OCI-LY1 (cell line): ENCODE data around the gene LTA4H.

Experiments
- H2AFZ ChIP-seq: fragments of 200-600 bp; sonication (generic), shearing (Covaris generic); 2 replicates; pipeline ENCODE4 v1.6.0; 2014; ENCODE audit warnings: antibody characterized with exemption, mild to moderate bottlenecking, low read length
- H3F3A ChIP-seq: fragments of 200-600 bp; sonication (generic), shearing (Covaris generic); 2 replicates; pipeline ENCODE4 v1.6.0; 2014; ENCODE audit warnings: mild to moderate bottlenecking, antibody characterized with exemption, low read length, moderate library complexity; ENCODE audit not compliant: insufficient read depth
- H3K27ac ChIP-seq: fragments of 200-600 bp; sonication (generic); 2 replicates; pipeline ENCODE4 v1.5.1; 2014; ENCODE audit warnings: low read length, mixed run types, mild to moderate bottlenecking, low read depth; ENCODE audit not compliant: poor library complexity, severe bottlenecking
- H3K27me3 ChIP-seq: fragments of 200-600 bp; sonication (generic); 2 replicates; pipeline ENCODE4 v1.6.0; 2014; ENCODE audit warnings: antibody characterized with exemption, mild to moderate bottlenecking, low read length, moderate library complexity; ENCODE audit not compliant: insufficient read depth
- H3K36me3 ChIP-seq: fragments of 200-600 bp; sonication (generic); 2 replicates; pipeline ENCODE4 v1.6.1; 2014; ENCODE audit warnings: mild to moderate bottlenecking, antibody characterized with exemption, low read length, moderate library complexity, mixed read lengths; ENCODE audit not compliant: insufficient read depth
- H3K4me1 ChIP-seq: fragments of 200-600 bp; sonication (generic); 2 replicates; pipeline ENCODE4 v1.5.1; 2014; ENCODE audit warnings: mild to moderate bottlenecking, low read length, moderate library complexity; ENCODE audit not compliant: insufficient read depth, severe bottlenecking
- H3K4me2 ChIP-seq: fragments of 200-600 bp; sonication (generic), shearing (Covaris generic); 2 replicates; pipeline ENCODE4 v1.6.1; 2014; ENCODE audit warnings: low read length
- H3K4me3 ChIP-seq: fragments of 200-600 bp; sonication (generic); 2 replicates; pipeline ENCODE4 v1.5.1; 2014; ENCODE audit warnings: low read length, low read depth, mild to moderate bottlenecking, mixed read lengths; ENCODE audit not compliant: poor library complexity, severe bottlenecking
- H3K79me2 ChIP-seq: fragments of 200-600 bp; shearing (Covaris generic); 2 replicates; pipeline ENCODE4 v1.6.1; 2016; ENCODE audit warnings: mixed run types, low read length, mixed read lengths; ENCODE audit not compliant: insufficient read depth
- H3K9ac ChIP-seq: fragments of 200-600 bp; sonication (generic), shearing (Covaris generic); 2 replicates; pipeline ENCODE4 v1.6.1; 2014; ENCODE audit warnings: mild to moderate bottlenecking, low read length, mixed read lengths
- H3K9me2 ChIP-seq: fragments of 200-600 bp; sonication (generic), shearing (Covaris generic); 2 replicates; pipeline ENCODE4 v1.6.1; 2014; ENCODE audit warnings: low read depth, mild to moderate bottlenecking, low read length, mixed read lengths
- H3K9me3 ChIP-seq: fragments of 200-600 bp; shearing (Covaris generic); 2 replicates; pipeline ENCODE4 v1.6.1; 2014; ENCODE audit warnings: low read length, mixed read lengths
- H4K20me1 ChIP-seq: fragments of 200-600 bp; sonication (generic), shearing (Covaris generic); 2 replicates; pipeline ENCODE4 v1.6.0; 2016; ENCODE audit warnings: mild to moderate bottlenecking, low read length; ENCODE audit not compliant: insufficient read depth
- EZH2 ChIP-seq: fragments of 200-600 bp; sonication (generic), shearing (Covaris generic); IDR thresholded peaks from 2 replicates; pipeline ENCODE4 v1.8.0; 2017; ENCODE audit warnings: borderline replicate concordance, mixed run types, mild to moderate bottlenecking, antibody characterized with exemption, low read length, moderate library complexity, mixed read lengths
- TF ChIP-seq, protein P1 (sequence below): fragments of 200-600 bp; sonication (generic), shearing (Covaris generic); IDR thresholded peaks from 2 replicates; pipeline ENCODE4 v1.5.1; 2017; ENCODE audit warnings: mild to moderate bottlenecking, antibody characterized with exemption, low read length, moderate library complexity, mixed read lengths

LTA4H gene

DNA sequence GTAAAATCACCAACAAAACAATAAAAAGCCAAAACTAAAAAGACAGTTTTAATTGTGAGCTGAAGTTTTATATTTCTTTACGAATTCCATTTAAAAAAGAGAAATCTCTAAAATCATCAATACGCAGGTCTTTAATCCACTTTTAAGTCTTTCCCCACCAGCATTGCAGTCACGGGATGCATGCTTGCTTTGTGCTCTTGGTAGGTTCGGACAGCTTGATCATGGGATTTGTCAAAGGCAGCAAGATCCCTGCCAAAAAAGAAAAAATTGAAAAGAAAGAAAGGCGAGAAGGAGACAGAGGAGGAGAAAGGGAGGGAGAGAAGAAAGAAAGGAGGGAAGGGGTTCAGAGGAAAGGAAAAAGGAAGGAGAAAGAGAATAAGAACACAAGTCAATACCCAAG lies 34.5 kb downstream of the LTA4H start:
- no peak overlapping the region for H3K4me2 ChIP-seq
- peaks cover 38% of the 10 kb centered on the region for H3K36me3 ChIP-seq
- H3K4me1 ChIP-seq, result no peaks in the 10 kb centered on the region
- no peaks in the 10 kb centered on the region for H4K20me1 ChIP-seq
- H3K9me3 ChIP-seq, result no peaks in the 10 kb centered on the region
- no peaks in the 10 kb centered on the region for H3K9me2 ChIP-seq
- H2AFZ ChIP-seq, result no peak overlapping the region
- no peak overlapping the region for H3K9ac ChIP-seq
- no peaks in the 10 kb centered on the region for H3K79me2 ChIP-seq
- no peaks in the 10 kb centered on the region for H3K27me3 ChIP-seq
- H3K4me3 ChIP-seq, result no peak overlapping the region
- H3F3A ChIP-seq, result no peaks in the 10 kb centered on the region
- TF ChIP-seq, protein P1, sequence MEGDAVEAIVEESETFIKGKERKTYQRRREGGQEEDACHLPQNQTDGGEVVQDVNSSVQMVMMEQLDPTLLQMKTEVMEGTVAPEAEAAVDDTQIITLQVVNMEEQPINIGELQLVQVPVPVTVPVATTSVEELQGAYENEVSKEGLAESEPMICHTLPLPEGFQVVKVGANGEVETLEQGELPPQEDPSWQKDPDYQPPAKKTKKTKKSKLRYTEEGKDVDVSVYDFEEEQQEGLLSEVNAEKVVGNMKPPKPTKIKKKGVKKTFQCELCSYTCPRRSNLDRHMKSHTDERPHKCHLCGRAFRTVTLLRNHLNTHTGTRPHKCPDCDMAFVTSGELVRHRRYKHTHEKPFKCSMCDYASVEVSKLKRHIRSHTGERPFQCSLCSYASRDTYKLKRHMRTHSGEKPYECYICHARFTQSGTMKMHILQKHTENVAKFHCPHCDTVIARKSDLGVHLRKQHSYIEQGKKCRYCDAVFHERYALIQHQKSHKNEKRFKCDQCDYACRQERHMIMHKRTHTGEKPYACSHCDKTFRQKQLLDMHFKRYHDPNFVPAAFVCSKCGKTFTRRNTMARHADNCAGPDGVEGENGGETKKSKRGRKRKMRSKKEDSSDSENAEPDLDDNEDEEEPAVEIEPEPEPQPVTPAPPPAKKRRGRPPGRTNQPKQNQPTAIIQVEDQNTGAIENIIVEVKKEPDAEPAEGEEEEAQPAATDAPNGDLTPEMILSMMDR, result no peak
- no peak for TF ChIP-seq EZH2
- H3K27ac ChIP-seq, result no peak overlapping the region

DNA sequence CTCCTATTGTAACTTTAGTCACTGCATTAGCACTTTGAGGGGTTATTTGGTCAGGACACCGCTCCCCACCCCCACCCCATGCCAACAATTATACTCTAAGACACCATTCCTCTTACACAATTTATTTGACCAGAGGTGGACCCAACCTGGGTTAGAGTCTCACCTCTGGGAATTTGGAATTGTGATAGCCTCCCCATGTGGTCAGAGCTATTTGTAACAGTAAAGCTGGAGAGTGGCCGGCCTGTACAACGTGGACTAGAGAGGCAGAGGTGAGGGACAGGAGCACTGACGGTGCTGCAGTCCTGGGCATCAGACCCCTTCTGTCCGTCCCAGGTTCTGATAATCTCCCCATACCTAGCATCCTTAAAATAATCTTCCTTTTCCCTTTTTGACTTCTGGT lies 35.9 kb downstream of the LTA4H start:
- no peak overlapping the region for H3K27ac ChIP-seq
- peaks cover 25% of the 10 kb centered on the region for H3K36me3 ChIP-seq
- no peaks in the 10 kb centered on the region for H4K20me1 ChIP-seq
- no peaks in the 10 kb centered on the region for H3K9me3 ChIP-seq
- no peak overlapping the region for H3K4me3 ChIP-seq
- no peaks in the 10 kb centered on the region for H3F3A ChIP-seq
- H2AFZ ChIP-seq, result no peak overlapping the region
- no peak overlapping the region for H3K4me2 ChIP-seq
- H3K27me3 ChIP-seq, result no peaks in the 10 kb centered on the region
- H3K9me2 ChIP-seq, result no peaks in the 10 kb centered on the region
- no peak for TF ChIP-seq EZH2
- TF ChIP-seq, protein P1, result no peak
- H3K4me1 ChIP-seq, result no peaks in the 10 kb centered on the region
- no peak overlapping the region for H3K9ac ChIP-seq
- H3K79me2 ChIP-seq, result no peaks in the 10 kb centered on the region

DNA sequence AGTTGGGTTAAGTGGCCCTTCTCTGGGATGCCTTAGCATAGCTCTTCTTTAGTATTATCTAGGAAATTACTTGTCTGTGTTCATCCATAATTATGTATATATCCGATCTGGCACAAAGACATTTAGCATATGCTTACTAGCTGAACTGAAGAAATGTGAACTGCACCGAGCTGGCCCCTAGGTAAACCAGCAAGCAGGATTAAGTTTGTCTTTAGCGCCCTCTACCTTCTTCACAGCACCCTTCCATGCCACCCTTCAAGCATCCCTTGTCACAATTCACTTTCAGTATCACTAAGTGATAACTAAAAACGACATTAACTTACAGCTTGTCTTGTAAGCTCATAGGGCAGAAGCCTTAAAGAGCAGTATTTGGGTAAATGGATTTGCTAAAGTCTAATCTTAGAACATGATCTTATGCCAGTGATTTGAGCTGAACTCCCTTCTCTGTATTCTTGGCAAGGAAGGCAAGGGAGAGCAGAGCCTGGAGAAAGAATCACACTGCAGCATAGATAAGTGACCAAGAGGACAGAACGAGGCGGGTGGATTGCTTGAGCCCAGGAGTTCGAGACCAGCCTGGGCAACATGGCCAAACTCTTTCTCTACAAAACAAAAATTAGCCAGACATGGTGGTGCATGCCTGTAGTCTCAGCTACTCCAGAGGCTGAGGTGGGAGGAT lies 36.6 kb downstream of the LTA4H start:
- Histone ChIP-seq H3K36me3 (peaks cover 20% of the 10 kb centered on the region), H3K4me3 (no peak overlapping the region), H2AFZ (no peak overlapping the region), H3K9me3 (no peaks in the 10 kb centered on the region), H3F3A (no peaks in the 10 kb centered on the region), H3K79me2 (no peaks in the 10 kb centered on the region), H4K20me1 (no peaks in the 10 kb centered on the region), H3K27me3 (no peaks in the 10 kb centered on the region), H3K9ac (no peak overlapping the region), H3K4me1 (no peaks in the 10 kb centered on the region), H3K27ac (no peak overlapping the region), H3K9me2 (no peaks in the 10 kb centered on the region), H3K4me2 (no peak overlapping the region)
- no peak for TF ChIP-seq EZH2
- TF ChIP-seq, protein P1, result peak; percentile 81
